Upper lobe of right lung (tissue), 1 donor: ENCODE measurements around the gene BBS7. TPM values are rescaled to one million over a fixed set of nuclear protein-coding genes. Genes with fewer than 3 reads are reported as not detected.

Experiments
- ATAC-seq: fragments of 200-7000 bp; cut with Tn5 transposase; one replicate; pipeline ENCODE4 v1.9.1; 2020; ENCODE audit warnings: mild to moderate bottlenecking, moderate library complexity
- DNase-seq: peaks from one replicate; pipeline ENCODE4 v3.0.0-alpha.2; 2020
- H3K27ac ChIP-seq: fragments of 200-600 bp; one replicate; pipeline ENCODE4 v1.8.0; 2022
- H3K27me3 ChIP-seq: fragments of 200-600 bp; one replicate; pipeline ENCODE4 v1.8.0; 2022; ENCODE audit warnings: mild to moderate bottlenecking
- H3K36me3 ChIP-seq: fragments of 200-600 bp; one replicate; pipeline ENCODE4 v1.8.0; 2022
- H3K4me1 ChIP-seq: fragments of 200-600 bp; one replicate; pipeline ENCODE4 v1.8.0; 2022
- H3K4me3 ChIP-seq: fragments of 200-600 bp; one replicate; pipeline ENCODE4 v1.8.0; 2022; ENCODE audit warnings: mild to moderate bottlenecking
- H3K9me3 ChIP-seq: fragments of 200-600 bp; one replicate; pipeline ENCODE4 v1.8.0; 2022
- CTCF ChIP-seq: fragments of 200-600 bp; IDR thresholded peaks from one replicate; pipeline ENCODE4 v1.8.0; 2022; ENCODE audit warnings: antibody characterized with exemption
- intact Hi-C: fragments of 100-400 bp; cut with DNase I; formaldehyde crosslinking; loops from one replicate; pipeline ENCODE4 v1.11.0; 2022
- total RNA-seq: library from RNA; stranded (reverse); fragmentation: NEBNext Ultra II Directional; extraction: Animal tissue kit (Norgen Biotek cat#: 25700); gene quantifications from one replicate; pipeline ENCODE4 v1.2.1, GENCODE V29; 2021
- donor health status: DM: no; HTN: yes; CAD: no; lungs with severe emphysema.

Gene BBS7
- total RNA-seq, 1 donor from 2014 or later, result 14.5 TPM

- no peak overlapping the region for H3K27ac ChIP-seq
- H3K27me3 ChIP-seq, result no peaks in the 10 kb centered on the region
- DNase-seq (no peak), ATAC-seq (no peak)
- TF ChIP-seq CTCF, result no peak
- peaks cover 16% of the 10 kb centered on the region for H3K36me3 ChIP-seq
- no peaks in the 10 kb centered on the region for H3K9me3 ChIP-seq
- peaks cover 6% of the 10 kb centered on the region for H3K4me1 ChIP-seq
- intact Hi-C loops, result no loop called here
- H3K4me3 ChIP-seq, result no peak overlapping the region
Measured at GRCh38 chr4:121824950-121825349, 45.3 kb downstream of the BBS7 start.

- DNase-seq (no peak), ATAC-seq (no peak)
- peaks cover 15% of the 10 kb centered on the region for H3K36me3 ChIP-seq
- peak overlapping the region; percentile 67 for H3K4me3 ChIP-seq
- H3K27ac ChIP-seq, result peak overlapping the region; percentile 72
- no peaks in the 10 kb centered on the region for H3K27me3 ChIP-seq
- no peak for TF ChIP-seq CTCF
- intact Hi-C loops, result no loop called here
- no peaks in the 10 kb centered on the region for H3K9me3 ChIP-seq
- H3K4me1 ChIP-seq, result peaks cover 6% of the 10 kb centered on the region
Measured at GRCh38 chr4:121824171-121824527, 46.1 kb downstream of the BBS7 start.

GRCh38 chr4:121823505-121824170 lies 46.6 kb downstream of the BBS7 start, which contains the start of gene CCNA2:
Gene CCNA2 (minus strand): TSS chr4:121823883. CDS start chr4:121823628, 255 bp downstream.
- ATAC-seq, result peak; percentile 100
- peak within 1 kb of the TSS; percentile 67 for H3K4me3 ChIP-seq
- intact Hi-C loops, result no loop called here
- H3K4me1 ChIP-seq, result peaks cover 6% of the 10 kb centered on the region
- H3K9me3 ChIP-seq, result no peaks in the 10 kb centered on the region
- peaks cover 15% of the 10 kb centered on the region for H3K36me3 ChIP-seq
- peak within 1 kb of the TSS; percentile 72 for H3K27ac ChIP-seq
- peak; percentile 96 for DNase-seq
- no peaks in the 10 kb centered on the region for H3K27me3 ChIP-seq
- TF ChIP-seq CTCF, result no peak

- DNase-seq (no peak), ATAC-seq (peak; percentile 2)
- H3K36me3 ChIP-seq, result peaks cover 18% of the 10 kb centered on the region
- TF ChIP-seq CTCF, result no peak
- peaks cover 6% of the 10 kb centered on the region for H3K4me1 ChIP-seq
- H3K9me3 ChIP-seq, result no peaks in the 10 kb centered on the region
- H3K4me3 ChIP-seq, result peak overlapping the region; percentile 67
- no peaks in the 10 kb centered on the region for H3K27me3 ChIP-seq
- H3K27ac ChIP-seq, result no peak overlapping the region
- intact Hi-C loops, result no loop called here
Measured at GRCh38 chr4:121822796-121823504, 47.3 kb downstream of the BBS7 start.

GRCh38 chr4:121822047-121822446 lies 48.2 kb downstream of the BBS7 start:
- DNase-seq, result no peak
- Histone ChIP-seq H3K36me3 (peaks cover 20% of the 10 kb centered on the region), H3K27me3 (no peaks in the 10 kb centered on the region), H3K27ac (no peak overlapping the region), H3K4me3 (no peak overlapping the region), H3K4me1 (peaks cover 6% of the 10 kb centered on the region), H3K9me3 (no peaks in the 10 kb centered on the region)
- intact Hi-C loops, result no loop called here
- no peak for ATAC-seq
- no peak for TF ChIP-seq CTCF
